ENCODE results near the gene CPE.

The CPE gene

GRCh38 chr4:165464813-165465381 lies 86.1 kb downstream of the CPE start:
- H3K27me3 ChIP-seq (replicated peaks; ENCODE audit: control insufficient read depth, insufficient read depth, low read length, poor library complexity, severe bottlenecking), result no peaks in the 10 kb centered on the region
- no peak overlapping the region for H3K4me3 ChIP-seq (ENCODE audit: insufficient read depth, low read depth, low read length, poor library complexity, severe bottlenecking)
- no peak for DNase-seq
- H3K9me3 ChIP-seq (ENCODE audit: control insufficient read depth, low read length), result no peaks in the 10 kb centered on the region
- no peak overlapping the region for H3K27ac ChIP-seq (ENCODE audit: insufficient read depth, low read length, poor library complexity, severe bottlenecking)
- H3K4me1 ChIP-seq (ENCODE audit: control insufficient read depth, insufficient read depth, low read length, poor library complexity, severe bottlenecking), result no peaks in the 10 kb centered on the region
- H3K36me3 ChIP-seq (ENCODE audit: control insufficient read depth, insufficient read depth, low read length), result no peaks in the 10 kb centered on the region

GRCh38 chr4:165470009-165470408 lies 91.2 kb downstream of the CPE start:
- Histone ChIP-seq H3K9me3 (ENCODE audit: control insufficient read depth, low read length) (no peaks in the 10 kb centered on the region), H3K36me3 (ENCODE audit: control insufficient read depth, insufficient read depth, low read length) (no peaks in the 10 kb centered on the region), H3K27ac (ENCODE audit: insufficient read depth, low read length, poor library complexity, severe bottlenecking) (no peak overlapping the region), H3K4me1 (ENCODE audit: control insufficient read depth, insufficient read depth, low read length, poor library complexity, severe bottlenecking) (no peaks in the 10 kb centered on the region), H3K27me3 (replicated peaks; ENCODE audit: control insufficient read depth, insufficient read depth, low read length, poor library complexity, severe bottlenecking) (no peaks in the 10 kb centered on the region), H3K4me3 (ENCODE audit: insufficient read depth, low read depth, low read length, poor library complexity, severe bottlenecking) (no peak overlapping the region)
- DNase-seq, result no peak

- no peaks in the 10 kb centered on the region for H3K4me1 ChIP-seq (ENCODE audit: control insufficient read depth, insufficient read depth, low read length, poor library complexity, severe bottlenecking)
- H3K4me3 ChIP-seq (ENCODE audit: insufficient read depth, low read depth, low read length, poor library complexity, severe bottlenecking), result no peak overlapping the region
- no peak for DNase-seq
- H3K27ac ChIP-seq (ENCODE audit: insufficient read depth, low read length, poor library complexity, severe bottlenecking), result no peak overlapping the region
- H3K9me3 ChIP-seq (ENCODE audit: control insufficient read depth, low read length), result no peaks in the 10 kb centered on the region
- no peaks in the 10 kb centered on the region for H3K27me3 ChIP-seq (replicated peaks; ENCODE audit: control insufficient read depth, insufficient read depth, low read length, poor library complexity, severe bottlenecking)
- H3K36me3 ChIP-seq (ENCODE audit: control insufficient read depth, insufficient read depth, low read length), result no peaks in the 10 kb centered on the region
Observed at GRCh38 chr4:165472943-165473676, 94.3 kb downstream of the CPE start.

- no peak overlapping the region for H3K27ac ChIP-seq (ENCODE audit: insufficient read depth, low read length, poor library complexity, severe bottlenecking)
- H3K9me3 ChIP-seq (ENCODE audit: control insufficient read depth, low read length), result no peaks in the 10 kb centered on the region
- no peak overlapping the region for H3K4me3 ChIP-seq (ENCODE audit: insufficient read depth, low read depth, low read length, poor library complexity, severe bottlenecking)
- no peak for DNase-seq
- no peaks in the 10 kb centered on the region for H3K4me1 ChIP-seq (ENCODE audit: control insufficient read depth, insufficient read depth, low read length, poor library complexity, severe bottlenecking)
- H3K27me3 ChIP-seq (replicated peaks; ENCODE audit: control insufficient read depth, insufficient read depth, low read length, poor library complexity, severe bottlenecking), result no peaks in the 10 kb centered on the region
- H3K36me3 ChIP-seq (ENCODE audit: control insufficient read depth, insufficient read depth, low read length), result no peaks in the 10 kb centered on the region
Observed at GRCh38 chr4:165474784-165475705, 96.2 kb downstream of the CPE start.

GRCh38 chr4:165475706-165476070 lies 96.9 kb downstream of the CPE start:
- Histone ChIP-seq H3K36me3 (ENCODE audit: control insufficient read depth, insufficient read depth, low read length) (no peaks in the 10 kb centered on the region), H3K27me3 (replicated peaks; ENCODE audit: control insufficient read depth, insufficient read depth, low read length, poor library complexity, severe bottlenecking) (no peaks in the 10 kb centered on the region), H3K4me3 (ENCODE audit: insufficient read depth, low read depth, low read length, poor library complexity, severe bottlenecking) (no peak overlapping the region), H3K9me3 (ENCODE audit: control insufficient read depth, low read length) (no peaks in the 10 kb centered on the region), H3K27ac (ENCODE audit: insufficient read depth, low read length, poor library complexity, severe bottlenecking) (no peak overlapping the region), H3K4me1 (ENCODE audit: control insufficient read depth, insufficient read depth, low read length, poor library complexity, severe bottlenecking) (no peaks in the 10 kb centered on the region)
- no peak for DNase-seq

- no peak for DNase-seq
- no peaks in the 10 kb centered on the region for H3K27me3 ChIP-seq (replicated peaks; ENCODE audit: control insufficient read depth, insufficient read depth, low read length, poor library complexity, severe bottlenecking)
Observed at GRCh38 chr4:165476214-165477098, 97.6 kb downstream of the CPE start.

GRCh38 chr4:165477799-165478198 lies 99.0 kb downstream of the CPE start:
- H3K4me1 ChIP-seq (ENCODE audit: control insufficient read depth, insufficient read depth, low read length, poor library complexity, severe bottlenecking), result no peaks in the 10 kb centered on the region
- no peaks in the 10 kb centered on the region for H3K36me3 ChIP-seq (ENCODE audit: control insufficient read depth, insufficient read depth, low read length)
- H3K27me3 ChIP-seq (replicated peaks; ENCODE audit: control insufficient read depth, insufficient read depth, low read length, poor library complexity, severe bottlenecking), result no peaks in the 10 kb centered on the region
- no peak overlapping the region for H3K27ac ChIP-seq (ENCODE audit: insufficient read depth, low read length, poor library complexity, severe bottlenecking)
- DNase-seq, result no peak
- no peak overlapping the region for H3K4me3 ChIP-seq (ENCODE audit: insufficient read depth, low read depth, low read length, poor library complexity, severe bottlenecking)
- no peaks in the 10 kb centered on the region for H3K9me3 ChIP-seq (ENCODE audit: control insufficient read depth, low read length)

More at GRCh38 chr4:165476214-165477098, 97.6 kb downstream of the CPE start:
- no peak overlapping the region for H3K27ac ChIP-seq (ENCODE audit: insufficient read depth, low read length, poor library complexity, severe bottlenecking)
- no peaks in the 10 kb centered on the region for H3K36me3 ChIP-seq (ENCODE audit: control insufficient read depth, insufficient read depth, low read length)
- H3K9me3 ChIP-seq (ENCODE audit: control insufficient read depth, low read length), result no peaks in the 10 kb centered on the region
- H3K4me3 ChIP-seq (ENCODE audit: insufficient read depth, low read depth, low read length, poor library complexity, severe bottlenecking), result no peak overlapping the region
- H3K4me1 ChIP-seq (ENCODE audit: control insufficient read depth, insufficient read depth, low read length, poor library complexity, severe bottlenecking), result no peaks in the 10 kb centered on the region

- no peak overlapping the region for H3K27ac ChIP-seq (ENCODE audit: insufficient read depth, low read length, poor library complexity, severe bottlenecking)
- no peaks in the 10 kb centered on the region for H3K4me1 ChIP-seq (ENCODE audit: control insufficient read depth, insufficient read depth, low read length, poor library complexity, severe bottlenecking)
- DNase-seq, result no peak
- H3K36me3 ChIP-seq (ENCODE audit: control insufficient read depth, insufficient read depth, low read length), result no peaks in the 10 kb centered on the region
- H3K4me3 ChIP-seq (ENCODE audit: insufficient read depth, low read depth, low read length, poor library complexity, severe bottlenecking), result no peak overlapping the region
- no peaks in the 10 kb centered on the region for H3K9me3 ChIP-seq (ENCODE audit: control insufficient read depth, low read length)
- no peaks in the 10 kb centered on the region for H3K27me3 ChIP-seq (replicated peaks; ENCODE audit: control insufficient read depth, insufficient read depth, low read length, poor library complexity, severe bottlenecking)
Observed at GRCh38 chr4:165478260-165478659, 99.5 kb downstream of the CPE start.

GRCh38 chr4:165481053-165481835 lies 102.4 kb downstream of the CPE start:
- Histone ChIP-seq H3K36me3 (ENCODE audit: control insufficient read depth, insufficient read depth, low read length) (no peaks in the 10 kb centered on the region), H3K4me3 (ENCODE audit: insufficient read depth, low read depth, low read length, poor library complexity, severe bottlenecking) (no peak overlapping the region), H3K9me3 (ENCODE audit: control insufficient read depth, low read length) (no peaks in the 10 kb centered on the region), H3K27me3 (replicated peaks; ENCODE audit: control insufficient read depth, insufficient read depth, low read length, poor library complexity, severe bottlenecking) (no peaks in the 10 kb centered on the region), H3K27ac (ENCODE audit: insufficient read depth, low read length, poor library complexity, severe bottlenecking) (no peak overlapping the region), H3K4me1 (ENCODE audit: control insufficient read depth, insufficient read depth, low read length, poor library complexity, severe bottlenecking) (no peaks in the 10 kb centered on the region)
- DNase-seq, result no peak
